Neuronal stem cell (in vitro differentiated cells): ENCODE measurements around the gene RIMBP3C.
"Not testable (repeated sequence)": the region's sequence is repeated elsewhere in the genome, so short reads cannot be mapped to it uniquely, and the experiment has no call there.

Experiments
- DNase-seq: peaks from one replicate; pipeline ENCODE4 v3.0.0-alpha.2; 2013; ENCODE audit warnings: low spot score
- H2AFZ ChIP-seq: one replicate; pipeline ENCODE4 v1.6.1; 2013; ENCODE audit warnings: mild to moderate bottlenecking, low read length, inconsistent platforms
- H2AK5ac ChIP-seq: 2 replicates; pipeline ENCODE4 v1.6.1; 2013; ENCODE audit warnings: low read depth, mild to moderate bottlenecking, inconsistent platforms, low read length, moderate library complexity, mixed read lengths
- H2BK120ac ChIP-seq: 2 replicates; pipeline ENCODE4 v1.6.1; 2013; ENCODE audit warnings: low read depth, mild to moderate bottlenecking, inconsistent platforms, low read length, moderate library complexity, mixed read lengths
- H2BK12ac ChIP-seq: one replicate; pipeline ENCODE4 v1.6.1; 2013; ENCODE audit warnings: low read length, inconsistent platforms
- H2BK15ac ChIP-seq: 2 replicates; pipeline ENCODE4 v1.6.1; 2013; ENCODE audit warnings: mild to moderate bottlenecking, low read length, inconsistent platforms, mixed read lengths
- H2BK5ac ChIP-seq: one replicate; pipeline ENCODE4 v1.6.1; 2013; ENCODE audit warnings: inconsistent platforms, mild to moderate bottlenecking, low read length, moderate library complexity
- H3K14ac ChIP-seq: one replicate; pipeline ENCODE4 v1.6.1; 2013; ENCODE audit warnings: low read length, inconsistent platforms
- H3K18ac ChIP-seq: 2 replicates; pipeline ENCODE4 v1.6.1; 2013; ENCODE audit warnings: low read length, inconsistent platforms
- H3K23ac ChIP-seq: 2 replicates; pipeline ENCODE4 v1.6.1; 2013; ENCODE audit warnings: low read depth, mild to moderate bottlenecking, mixed read lengths, low read length, inconsistent platforms; ENCODE audit not compliant: poor library complexity
- H3K27ac ChIP-seq: replicated peaks from 3 replicates; pipeline ENCODE4 v1.5.1; 2013; ENCODE audit warnings: low read length, inconsistent platforms
- H3K27me3 ChIP-seq, 3 experiments: 2 replicates each; pipeline ENCODE4 v1.6.1; 2013; ENCODE audit warnings: low read length in 3 of 3, mild to moderate bottlenecking in 2 of 3, inconsistent platforms in 1 of 3, low read depth in 1 of 3, mixed read lengths in 1 of 3, moderate library complexity in 1 of 3; ENCODE audit not compliant: control insufficient read depth in 3 of 3, insufficient read depth in 3 of 3
- H3K36me3 ChIP-seq, 2 donors: replicated peaks in 1 of 2; 2 replicates each; pipeline ENCODE4 v1.6.1; 2013; ENCODE audit warnings: low read length in 2 of 2; ENCODE audit not compliant: control insufficient read depth in 2 of 2, insufficient read depth in 2 of 2
- H3K4ac ChIP-seq: 2 replicates; pipeline ENCODE4 v1.6.1; 2013; ENCODE audit warnings: inconsistent platforms, mild to moderate bottlenecking, low read length, moderate library complexity
- H3K4me1 ChIP-seq, 2 donors: 1 replicate in 1 of 2; 2 replicates in 1 of 2; pipeline ENCODE4 v1.6.1; 2013; ENCODE audit warnings: low read length in 2 of 2, low read depth in 1 of 2; ENCODE audit not compliant: control insufficient read depth in 2 of 2, insufficient read depth in 1 of 2
- H3K4me2 ChIP-seq: one replicate; pipeline ENCODE4 v1.6.1; 2013; ENCODE audit warnings: mild to moderate bottlenecking, low read length, inconsistent platforms; ENCODE audit not compliant: insufficient read depth, poor library complexity, severe bottlenecking
- H3K4me3 ChIP-seq, 2 donors: 2 replicates each; pipeline ENCODE4 v1.5.1; 2013; ENCODE audit warnings: low read length in 2 of 2, mild to moderate bottlenecking in 2 of 2, inconsistent platforms in 1 of 2, moderate library complexity in 1 of 2
- H3K79me1 ChIP-seq: one replicate; pipeline ENCODE4 v1.6.1; 2013; ENCODE audit warnings: low read depth, mild to moderate bottlenecking, inconsistent platforms, low read length, moderate library complexity
- H3K9ac ChIP-seq: one replicate; pipeline ENCODE4 v1.6.1; 2013; ENCODE audit warnings: mild to moderate bottlenecking, low read depth, low read length, inconsistent platforms; ENCODE audit not compliant: poor library complexity
- H3K9me3 ChIP-seq, 2 donors: replicated peaks in 1 of 2; 2 replicates each; pipeline versions ENCODE3 to v1.6.1; 2013; ENCODE audit warnings: low read length in 2 of 2, mild to moderate bottlenecking in 2 of 2, inconsistent platforms in 1 of 2, low read depth in 1 of 2, mixed read lengths in 1 of 2, moderate library complexity in 1 of 2; ENCODE audit not compliant: control insufficient read depth in 2 of 2, insufficient read depth in 1 of 2
- H4K8ac ChIP-seq: one replicate; pipeline ENCODE4 v1.6.1; 2013; ENCODE audit warnings: low read depth, mild to moderate bottlenecking, inconsistent platforms, low read length, moderate library complexity
- H4K91ac ChIP-seq: one replicate; pipeline ENCODE4 v1.6.1; 2013; ENCODE audit warnings: low read length, low read depth, mild to moderate bottlenecking, inconsistent platforms; ENCODE audit not compliant: poor library complexity
- WGBS, 2 donors: extraction: QIAGEN DNeasy Blood & Tissue Kit; methylation state at CpG; one replicate each; pipeline ENCODE4 v1.1.7; 2013; ENCODE audit warnings: missing lambda C conversion rate in 2 of 2, mixed read lengths in 1 of 2; ENCODE audit not compliant: insufficient read length in 2 of 2, insufficient replicate concordance in 1 of 2; ENCODE audit errors: extremely low coverage in 2 of 2; 5-methylcytosine and 5-hydroxymethylcytosine counted together

The RIMBP3C gene

GRCh38 chr22:21559345-21560125 is 8.3 kb upstream of the RIMBP3C start:
- WGBS, 2 donors, result no CpG with 5 or more reads among the region's 10 CpGs
- H3K9ac ChIP-seq, H3K18ac ChIP-seq, H3K4me3 ChIP-seq, H3K27ac ChIP-seq, H4K91ac ChIP-seq, DNase-seq, H3K4me1 ChIP-seq, H2BK15ac ChIP-seq, H3K23ac ChIP-seq, H2AFZ ChIP-seq, H3K4me2 ChIP-seq, H2BK5ac ChIP-seq, H3K9me3 ChIP-seq, H2AK5ac ChIP-seq, H2BK12ac ChIP-seq, H3K4ac ChIP-seq, H3K27me3 ChIP-seq, H2BK120ac ChIP-seq, H3K14ac ChIP-seq, H4K8ac ChIP-seq, H3K36me3 ChIP-seq, H3K79me1 ChIP-seq: not testable (repeated sequence)

GRCh38 chr22:21550678-21551047 is 598 bp downstream of the RIMBP3C start:
- H4K91ac ChIP-seq, H2BK15ac ChIP-seq, H3K4me1 ChIP-seq, H3K9me3 ChIP-seq, H3K4me2 ChIP-seq, H3K14ac ChIP-seq, DNase-seq, H2AK5ac ChIP-seq, H2BK12ac ChIP-seq, H3K4ac ChIP-seq, H3K23ac ChIP-seq, H2AFZ ChIP-seq, H2BK120ac ChIP-seq, H3K27ac ChIP-seq, H2BK5ac ChIP-seq, H3K27me3 ChIP-seq, H4K8ac ChIP-seq, H3K4me3 ChIP-seq, H3K36me3 ChIP-seq, H3K79me1 ChIP-seq, H3K9ac ChIP-seq, H3K18ac ChIP-seq: not testable (repeated sequence)
- WGBS, 2 donors, result no CpG with 5 or more reads among the region's 44 CpGs

- H3K23ac ChIP-seq, H3K14ac ChIP-seq, H3K4me2 ChIP-seq, DNase-seq, H3K9me3 ChIP-seq, H3K36me3 ChIP-seq, H3K27ac ChIP-seq, H2BK120ac ChIP-seq, H3K79me1 ChIP-seq, H3K18ac ChIP-seq, H3K4me3 ChIP-seq, H4K8ac ChIP-seq, H2AFZ ChIP-seq, H2BK12ac ChIP-seq, H3K9ac ChIP-seq, H3K4me1 ChIP-seq, H4K91ac ChIP-seq, H3K27me3 ChIP-seq, H2BK5ac ChIP-seq, H2BK15ac ChIP-seq, H3K4ac ChIP-seq, H2AK5ac ChIP-seq: not testable (repeated sequence)
- no CpG with 5 or more reads among the region's 62 CpGs for WGBS, 2 donors
Measured at GRCh38 chr22:21550008-21550677, 1.1 kb downstream of the RIMBP3C start.

- H4K91ac ChIP-seq, H3K27ac ChIP-seq, DNase-seq, H3K23ac ChIP-seq, H3K36me3 ChIP-seq, H3K14ac ChIP-seq, H3K9me3 ChIP-seq, H3K27me3 ChIP-seq, H2AFZ ChIP-seq, H2BK15ac ChIP-seq, H3K79me1 ChIP-seq, H3K18ac ChIP-seq, H3K4me3 ChIP-seq, H2BK5ac ChIP-seq, H3K4me1 ChIP-seq, H2BK12ac ChIP-seq, H2AK5ac ChIP-seq, H2BK120ac ChIP-seq, H3K4me2 ChIP-seq, H4K8ac ChIP-seq, H3K9ac ChIP-seq, H3K4ac ChIP-seq: not testable (repeated sequence)
- WGBS, 2 donors, result no CpG with 5 or more reads among the region's 38 CpGs
Measured at GRCh38 chr22:21549558-21549957, 1.7 kb downstream of the RIMBP3C start.
